CD1c-positive myeloid dendritic cell (primary cell): ENCODE measurements around the gene AKAP9.
"Not testable (repeated sequence)": the region's sequence is repeated elsewhere in the genome, so short reads cannot be mapped to it uniquely, and the experiment has no call there.

Experiments used
- DNase-seq: peaks from one replicate; pipeline ENCODE4 v3.0.0-alpha.2; 2016; ENCODE audit errors: extremely low spot score

The AKAP9 gene

GRCh38 chr7:92006046-92006445 lies 65.4 kb downstream of the AKAP9 start:
- no peak for DNase-seq

DNA sequence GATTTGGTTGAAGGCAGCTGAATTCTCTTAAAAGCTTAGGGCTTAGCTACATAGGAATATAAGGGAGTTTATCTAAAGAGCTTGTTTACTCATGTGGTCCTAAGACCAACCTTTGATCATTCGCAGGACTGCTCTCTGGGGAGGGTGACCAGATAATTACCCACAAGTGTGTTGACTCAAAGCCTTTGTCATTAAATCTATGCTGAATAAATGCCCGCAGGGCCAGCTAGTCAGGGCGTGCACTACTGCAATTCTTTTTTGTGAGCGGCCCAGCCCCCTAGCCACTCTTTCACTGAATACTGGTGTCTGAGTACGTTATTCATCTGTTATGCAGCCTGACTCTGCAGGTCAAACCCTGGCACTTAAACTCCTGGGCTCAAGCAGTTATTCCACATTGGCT lies 69.6 kb downstream of the AKAP9 start:
- no peak for DNase-seq

DNA sequence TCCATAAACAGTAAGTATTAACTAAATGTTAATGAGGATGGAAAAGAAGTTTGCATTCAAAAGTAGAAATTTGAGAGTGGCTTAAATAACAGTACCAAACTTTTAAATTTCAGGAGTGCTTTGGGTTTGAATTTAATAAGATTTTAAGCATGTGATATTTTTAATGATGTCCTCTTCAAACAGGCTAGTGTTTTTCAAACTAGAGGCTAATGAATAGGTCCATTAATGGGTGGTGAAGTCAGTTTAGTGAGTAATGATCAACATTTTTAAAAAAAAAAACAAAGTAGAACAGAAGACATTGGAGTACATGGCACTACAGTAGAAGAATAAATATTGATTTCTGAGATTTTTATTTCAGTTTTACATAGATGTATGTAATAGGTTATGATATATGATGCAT lies 72.9 kb downstream of the AKAP9 start:
- no peak for DNase-seq

- DNase-seq, result no peak
Observed at GRCh38 chr7:92020636-92021035, 80.0 kb downstream of the AKAP9 start.

GRCh38 chr7:92025260-92025659 lies 84.6 kb downstream of the AKAP9 start:
- no peak for DNase-seq

DNA sequence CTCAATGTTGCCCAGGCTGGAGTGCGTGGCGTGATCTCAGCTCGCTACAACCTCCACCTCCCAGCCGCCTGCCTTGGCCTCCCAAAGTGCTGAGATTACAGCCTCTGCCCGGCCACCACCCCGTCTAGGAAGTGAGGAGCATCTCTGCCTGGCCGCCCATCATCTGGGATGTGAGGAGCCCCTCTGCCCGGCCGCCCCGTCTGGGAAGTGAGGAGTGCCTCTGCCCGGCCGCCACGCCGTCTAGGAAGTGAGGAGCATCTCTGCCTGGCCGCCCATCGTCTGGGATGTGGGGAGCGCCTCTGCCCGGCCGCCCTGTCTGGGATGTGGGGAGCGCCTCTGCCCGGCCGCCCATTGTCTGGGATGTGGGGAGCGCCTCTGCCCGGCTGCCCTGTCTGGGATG lies 86.0 kb downstream of the AKAP9 start:
- DNase-seq, result not testable (repeated sequence)

- not testable (repeated sequence) for DNase-seq
Observed at GRCh38 chr7:92027128-92027527, 86.5 kb downstream of the AKAP9 start.

- no peak for DNase-seq
Observed at GRCh38 chr7:92028226-92028625, 87.6 kb downstream of the AKAP9 start.

- DNase-seq, result no peak
Observed at GRCh38 chr7:92028686-92029085, 88.0 kb downstream of the AKAP9 start.

DNA sequence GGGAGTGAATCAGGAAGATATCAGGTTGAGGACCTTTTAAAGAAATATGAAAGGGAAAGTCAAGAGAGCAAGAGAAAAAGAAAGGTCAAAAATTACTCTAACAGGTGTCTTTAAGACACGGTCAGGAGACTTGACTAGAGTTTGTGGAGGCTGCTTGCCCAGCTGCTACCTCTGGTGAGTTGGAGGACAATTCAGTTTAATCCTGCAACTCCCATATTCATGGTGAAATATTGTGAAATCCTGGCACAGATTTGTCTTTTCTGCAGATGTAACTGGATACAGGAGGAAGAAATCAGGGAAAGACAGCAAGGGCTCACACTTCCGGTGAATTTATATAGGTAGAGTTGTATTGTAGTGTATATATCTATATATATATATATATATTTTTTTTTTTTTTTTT lies 93.5 kb downstream of the AKAP9 start:
- DNase-seq, result no peak

GRCh38 chr7:92035576-92035975 lies 94.9 kb downstream of the AKAP9 start:
- no peak for DNase-seq

DNA sequence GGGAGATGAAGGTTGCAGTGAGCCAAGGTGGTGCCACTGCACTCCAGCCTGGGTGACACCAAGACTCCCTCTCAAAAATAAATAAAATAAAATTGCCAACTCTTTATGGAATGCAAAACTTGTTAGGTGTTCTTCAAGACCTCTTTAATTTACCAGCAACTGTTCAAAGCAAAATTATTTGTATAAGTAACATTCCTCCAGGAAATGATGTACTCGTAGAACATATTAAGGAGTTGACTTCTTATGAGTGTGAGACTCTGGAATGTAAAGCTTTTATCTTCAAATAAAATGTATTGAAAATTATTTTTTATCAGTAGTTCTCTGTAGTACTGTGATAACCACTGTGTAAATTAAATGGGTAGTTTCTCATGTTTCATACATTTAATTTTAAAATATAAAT lies 99.2 kb downstream of the AKAP9 start:
- DNase-seq, result no peak

- no peak for DNase-seq
Observed at GRCh38 chr7:92042056-92042737, 101.5 kb downstream of the AKAP9 start.

GRCh38 chr7:92043098-92043497 lies 102.4 kb downstream of the AKAP9 start:
- DNase-seq, result no peak

GRCh38 chr7:92043637-92044036 lies 103.0 kb downstream of the AKAP9 start:
- DNase-seq, result no peak

- no peak for DNase-seq
Observed at GRCh38 chr7:92044148-92044547, 103.5 kb downstream of the AKAP9 start.

DNA sequence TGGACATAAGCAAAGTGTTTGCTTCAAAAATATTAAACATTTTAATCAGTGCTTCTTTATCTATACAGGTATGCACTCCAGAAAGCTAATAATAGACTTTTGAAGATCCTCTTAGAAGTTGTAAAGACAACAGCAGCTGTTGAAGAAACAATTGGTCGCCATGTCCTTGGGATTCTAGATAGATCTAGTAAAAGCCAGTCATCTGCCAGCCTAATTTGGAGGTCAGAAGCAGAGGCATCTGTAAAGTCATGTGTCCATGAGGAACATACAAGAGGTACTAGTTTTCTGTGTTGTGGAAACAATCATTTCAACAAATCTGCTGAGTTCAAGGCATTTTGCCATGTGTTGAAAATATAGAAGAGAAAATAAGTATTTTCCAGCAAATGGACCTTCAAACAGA lies 104.3 kb downstream of the AKAP9 start:
- no peak for DNase-seq

DNA sequence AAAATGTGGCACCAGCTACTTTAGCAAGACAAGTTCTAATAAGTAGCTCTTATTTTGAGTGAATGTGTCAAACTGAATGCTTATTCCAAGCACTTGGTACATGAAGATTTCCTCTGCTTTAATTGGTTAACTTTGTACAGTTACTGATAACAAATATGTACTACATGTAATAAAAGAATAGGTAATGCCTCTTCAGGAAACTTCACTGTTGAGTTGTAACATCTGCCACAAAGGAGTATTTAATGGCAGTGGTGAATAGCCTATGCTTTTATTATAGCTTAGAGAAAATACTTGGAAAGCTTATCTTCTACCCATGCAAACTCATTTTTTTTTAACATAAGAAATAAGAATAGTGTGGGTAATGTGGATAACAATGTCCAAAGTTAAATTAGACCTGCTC lies 111.0 kb downstream of the AKAP9 start:
- DNase-seq, result no peak

GRCh38 chr7:92052159-92052558 lies 111.5 kb downstream of the AKAP9 start:
- DNase-seq, result no peak

- no peak for DNase-seq
Observed at GRCh38 chr7:92052684-92053083, 112.0 kb downstream of the AKAP9 start.

- no peak for DNase-seq
Observed at GRCh38 chr7:92053312-92053711, 112.7 kb downstream of the AKAP9 start.

DNA sequence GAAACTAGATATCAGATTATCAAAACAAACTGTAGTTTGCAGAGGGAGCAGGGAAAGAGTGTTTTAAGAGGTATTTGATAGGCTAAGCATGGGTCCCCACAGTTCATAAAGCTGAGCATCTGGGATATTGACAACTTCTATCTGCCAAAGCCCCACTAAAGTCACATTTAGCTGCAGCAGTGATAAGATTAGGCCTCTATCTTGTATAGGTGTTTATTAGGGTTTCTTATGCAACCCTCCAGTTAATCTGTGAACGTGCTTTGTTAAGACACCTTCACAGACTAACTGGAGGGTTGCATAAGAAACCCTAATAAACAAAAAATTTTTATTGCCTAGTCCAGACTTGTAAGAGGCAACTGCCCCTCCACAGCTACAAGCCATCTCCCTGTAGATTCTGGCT lies 115.6 kb downstream of the AKAP9 start:
- DNase-seq, result no peak

DNA sequence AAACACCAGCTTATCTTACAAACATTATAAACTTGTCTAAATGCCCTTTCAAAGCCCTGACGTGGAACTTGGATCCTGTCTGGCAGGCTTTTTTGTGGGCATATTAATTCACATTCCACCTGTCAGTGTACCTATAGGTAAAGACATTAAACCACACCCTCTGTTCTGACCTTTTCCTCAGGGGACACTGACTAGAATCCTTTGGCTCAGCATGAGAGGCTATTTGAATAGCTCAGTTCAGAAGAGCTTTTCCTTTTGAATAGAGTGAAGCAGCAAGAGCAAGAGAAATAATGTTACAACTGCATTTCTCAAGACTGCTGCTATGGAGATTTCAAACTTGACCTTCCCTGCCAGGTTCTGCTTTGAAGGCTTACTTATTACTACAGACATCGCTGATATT lies 116.7 kb downstream of the AKAP9 start:
- no peak for DNase-seq

DNA sequence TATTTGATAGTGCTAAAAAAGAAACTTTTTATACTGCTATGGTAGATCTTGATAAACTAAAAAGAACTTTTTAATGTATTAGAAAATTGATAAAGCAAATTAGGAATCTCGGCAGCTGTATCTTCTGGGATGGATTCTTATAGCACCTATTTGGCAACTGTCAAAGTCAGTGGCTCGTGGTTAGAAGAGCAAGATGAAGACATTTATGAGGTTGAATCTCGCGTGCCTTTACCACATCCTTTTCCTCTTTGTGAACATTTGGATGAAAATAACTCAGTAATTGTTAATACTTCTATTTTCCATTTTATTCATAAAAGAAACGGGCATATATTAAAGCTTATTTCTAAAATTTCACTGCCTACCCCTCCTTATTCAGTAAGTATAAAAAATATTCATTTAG lies 117.4 kb downstream of the AKAP9 start:
- peak; percentile 25 for DNase-seq
